ENCODE measurements around the gene PDSS2. TPM values are rescaled to one million over a fixed set of nuclear protein-coding genes. Genes with fewer than 3 reads are reported as not detected.

Gene PDSS2
- total RNA-seq, 1 donor from 2014 or later, result 14.9 TPM

DNA sequence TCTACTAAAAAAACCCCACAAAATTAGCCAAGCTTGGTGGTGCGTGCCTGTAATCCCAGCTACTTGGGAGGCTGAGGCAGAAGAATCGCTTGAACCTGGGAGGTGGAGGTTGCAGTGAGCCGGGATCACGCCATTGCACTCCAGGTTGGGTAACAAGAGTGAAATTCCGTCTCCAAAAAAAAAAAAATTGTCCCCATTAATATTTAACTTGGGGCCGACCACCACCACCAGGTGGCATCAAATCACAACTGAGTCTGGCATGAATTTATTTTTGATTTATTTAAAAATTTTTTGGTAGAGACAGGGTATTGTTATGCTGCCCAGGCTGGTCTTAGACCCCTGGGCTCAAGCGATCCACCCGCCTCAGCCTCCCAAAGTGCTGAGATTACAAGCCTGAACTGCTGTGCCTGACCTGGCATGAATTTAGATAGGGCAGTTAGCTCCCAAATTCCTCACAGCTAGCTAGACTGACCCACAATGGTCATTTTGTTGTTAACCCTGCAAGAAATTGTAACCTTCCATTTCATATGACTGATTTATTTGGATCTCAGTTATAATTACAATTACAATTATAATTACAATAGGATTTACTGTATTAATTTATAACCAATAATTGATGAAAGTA is 326.9 kb downstream of the PDSS2 start:
- TF ChIP-seq, protein P1, sequence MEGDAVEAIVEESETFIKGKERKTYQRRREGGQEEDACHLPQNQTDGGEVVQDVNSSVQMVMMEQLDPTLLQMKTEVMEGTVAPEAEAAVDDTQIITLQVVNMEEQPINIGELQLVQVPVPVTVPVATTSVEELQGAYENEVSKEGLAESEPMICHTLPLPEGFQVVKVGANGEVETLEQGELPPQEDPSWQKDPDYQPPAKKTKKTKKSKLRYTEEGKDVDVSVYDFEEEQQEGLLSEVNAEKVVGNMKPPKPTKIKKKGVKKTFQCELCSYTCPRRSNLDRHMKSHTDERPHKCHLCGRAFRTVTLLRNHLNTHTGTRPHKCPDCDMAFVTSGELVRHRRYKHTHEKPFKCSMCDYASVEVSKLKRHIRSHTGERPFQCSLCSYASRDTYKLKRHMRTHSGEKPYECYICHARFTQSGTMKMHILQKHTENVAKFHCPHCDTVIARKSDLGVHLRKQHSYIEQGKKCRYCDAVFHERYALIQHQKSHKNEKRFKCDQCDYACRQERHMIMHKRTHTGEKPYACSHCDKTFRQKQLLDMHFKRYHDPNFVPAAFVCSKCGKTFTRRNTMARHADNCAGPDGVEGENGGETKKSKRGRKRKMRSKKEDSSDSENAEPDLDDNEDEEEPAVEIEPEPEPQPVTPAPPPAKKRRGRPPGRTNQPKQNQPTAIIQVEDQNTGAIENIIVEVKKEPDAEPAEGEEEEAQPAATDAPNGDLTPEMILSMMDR (IDR thresholded peaks at IDR 0.05), result peak; percentile 63
- no peak for TF ChIP-seq EZH2phosphoT487 (IDR thresholded peaks at IDR 0.05)
- Mint-ChIP-seq H3K27me3 (ENCODE audit: insufficient read depth, low read depth) (peaks cover 2% of the 10 kb centered on the region), H3K4me1 (peaks cover 8% of the 10 kb centered on the region), H3K27ac (no peak overlapping the region), H3K9me3 (no peaks in the 10 kb centered on the region), H3K4me3 (no peak overlapping the region), H3K36me3 (no peaks in the 10 kb centered on the region)
- Histone ChIP-seq H4K20me1 (ENCODE audit: low read depth) (no peaks in the 10 kb centered on the region), H3K4me1 (no peaks in the 10 kb centered on the region), H3K27me3 (no peaks in the 10 kb centered on the region), H3K9me3 (ENCODE audit: low read depth) (no peaks in the 10 kb centered on the region), H3K4me3 (no peak overlapping the region), H3K27ac (no peak overlapping the region), H3K4me2 (no peak overlapping the region), H3F3A (ENCODE audit: low read depth) (no peaks in the 10 kb centered on the region), H3K79me2 (ENCODE audit: low read depth) (no peaks in the 10 kb centered on the region), H2AFZ (replicated peaks) (no peak overlapping the region), H3K36me3 (no peaks in the 10 kb centered on the region), H3K9ac (no peak overlapping the region)
- DNase-seq (ENCODE audit: low spot score), result peak; percentile 37

DNA sequence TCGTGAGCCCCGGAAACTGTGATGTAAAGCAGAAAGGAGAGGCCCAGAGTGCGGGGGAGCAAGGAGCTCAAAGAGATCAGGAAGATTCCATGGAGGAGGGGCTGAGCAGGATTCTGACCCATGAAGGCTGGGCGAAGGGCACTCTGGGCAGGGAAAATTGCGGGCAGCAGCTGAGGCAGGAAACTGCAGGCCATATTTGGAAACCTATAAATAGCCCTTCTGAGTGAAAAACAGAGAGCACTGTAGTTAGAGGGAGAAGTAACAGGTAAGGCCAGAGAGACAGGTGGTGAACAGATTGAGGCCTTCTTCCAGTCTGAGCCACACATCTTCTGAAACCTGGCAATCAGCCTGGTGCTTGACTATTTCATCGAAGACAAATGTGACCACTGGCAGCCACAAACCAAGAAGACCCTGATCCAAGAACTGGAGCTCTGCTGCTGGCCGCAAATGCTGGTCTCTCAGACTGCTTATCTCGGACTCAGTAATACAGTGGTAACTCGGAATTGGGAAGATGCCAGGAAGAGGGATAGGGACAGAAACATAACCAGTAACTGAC is 329.9 kb downstream of the PDSS2 start:
- Histone ChIP-seq H2AFZ (replicated peaks) (peak overlapping the region; percentile 6), H4K20me1 (ENCODE audit: low read depth) (no peaks in the 10 kb centered on the region), H3K9ac (no peak overlapping the region), H3K27me3 (no peaks in the 10 kb centered on the region), H3K36me3 (no peaks in the 10 kb centered on the region), H3K27ac (no peak overlapping the region), H3K79me2 (ENCODE audit: low read depth) (no peaks in the 10 kb centered on the region), H3K4me1 (peaks cover 7% of the 10 kb centered on the region), H3F3A (ENCODE audit: low read depth) (peaks cover 12% of the 10 kb centered on the region), H3K4me3 (no peak overlapping the region), H3K4me2 (no peak overlapping the region), H3K9me3 (ENCODE audit: low read depth) (no peaks in the 10 kb centered on the region)
- Mint-ChIP-seq H3K4me1 (peaks cover 15% of the 10 kb centered on the region), H3K36me3 (no peaks in the 10 kb centered on the region), H3K27ac (no peak overlapping the region), H3K27me3 (ENCODE audit: insufficient read depth, low read depth) (peaks cover 2% of the 10 kb centered on the region), H3K9me3 (no peaks in the 10 kb centered on the region), H3K4me3 (no peak overlapping the region)
- DNase-seq (ENCODE audit: low spot score), result no peak
- TF ChIP-seq, protein P1 (IDR thresholded peaks at IDR 0.05), result no peak
- TF ChIP-seq EZH2phosphoT487 (IDR thresholded peaks at IDR 0.05) (no peak), EZH2 (IDR thresholded peaks at IDR 0.05) (no peak)

DNA sequence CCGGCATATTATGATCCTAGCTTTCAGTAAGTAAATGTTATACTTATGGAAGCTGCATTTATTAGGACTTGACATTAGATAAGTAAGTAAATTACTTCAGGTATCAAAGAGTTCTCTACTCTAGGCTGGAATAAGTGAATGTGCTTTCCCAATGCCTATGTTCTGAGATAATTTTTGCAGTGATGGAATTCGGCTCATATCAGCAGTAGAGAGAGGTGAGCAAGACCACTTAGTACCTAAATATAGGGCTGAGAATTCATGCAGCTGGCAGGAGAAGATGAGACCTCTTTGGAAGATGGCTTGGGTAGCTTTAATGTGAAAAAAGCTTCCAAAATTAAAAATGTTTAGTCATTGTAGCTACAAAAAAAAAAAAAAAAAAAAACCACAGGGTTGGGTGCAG is 330.8 kb downstream of the PDSS2 start:
- no peaks in the 10 kb centered on the region for H3K27me3 ChIP-seq
- H3K27ac ChIP-seq, result no peak overlapping the region
- no peak overlapping the region for H3K4me2 ChIP-seq
- Mint-ChIP-seq H3K27ac (no peak overlapping the region), H3K27me3 (ENCODE audit: insufficient read depth, low read depth) (peaks cover 5% of the 10 kb centered on the region), H3K4me1 (peaks cover 20% of the 10 kb centered on the region), H3K9me3 (no peaks in the 10 kb centered on the region), H3K4me3 (no peak overlapping the region), H3K36me3 (no peaks in the 10 kb centered on the region)
- H4K20me1 ChIP-seq (ENCODE audit: low read depth), result no peaks in the 10 kb centered on the region
- no peak for DNase-seq (ENCODE audit: low spot score)
- no peaks in the 10 kb centered on the region for H3K9me3 ChIP-seq (ENCODE audit: low read depth)
- TF ChIP-seq, protein P1 (IDR thresholded peaks at IDR 0.05), result no peak
- TF ChIP-seq EZH2 (IDR thresholded peaks at IDR 0.05) (no peak), EZH2phosphoT487 (IDR thresholded peaks at IDR 0.05) (no peak)
- H3K4me3 ChIP-seq, result no peak overlapping the region
- H2AFZ ChIP-seq (replicated peaks), result no peak overlapping the region
- no peaks in the 10 kb centered on the region for H3K36me3 ChIP-seq
- H3K4me1 ChIP-seq, result peaks cover 7% of the 10 kb centered on the region
- H3K9ac ChIP-seq, result no peak overlapping the region
- peaks cover 12% of the 10 kb centered on the region for H3F3A ChIP-seq (ENCODE audit: low read depth)
- no peaks in the 10 kb centered on the region for H3K79me2 ChIP-seq (ENCODE audit: low read depth)
